Inferior parietal cortex (tissue), 1 donor: ENCODE results near the gene KRTAP10-9.

Experiments
- DNase-seq: peaks from one replicate; pipeline ENCODE4 v3.0.0-alpha.2; 2016; ENCODE audit errors: extremely low spot score

KRTAP10-9 gene

DNA sequence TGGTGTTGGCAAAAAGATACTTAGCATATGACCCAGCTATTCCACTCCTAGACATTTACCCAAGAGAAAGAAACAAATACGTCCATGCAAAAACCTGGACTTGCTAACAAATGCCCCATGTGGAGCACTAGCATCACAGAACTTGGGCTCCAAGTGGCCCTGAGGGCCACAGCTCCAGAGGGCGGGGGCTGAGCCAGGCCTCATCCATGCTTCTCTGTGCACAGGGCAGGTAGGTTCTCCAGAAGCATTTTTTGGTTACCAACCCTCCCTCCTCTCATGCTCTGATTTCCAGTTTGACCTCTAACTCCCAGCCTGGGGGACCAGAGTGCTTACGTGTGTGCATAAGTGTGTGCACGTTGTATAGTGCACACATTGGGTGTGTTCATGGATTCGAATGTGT is 37.8 kb downstream of the KRTAP10-9 start:
- no peak for DNase-seq

DNA sequence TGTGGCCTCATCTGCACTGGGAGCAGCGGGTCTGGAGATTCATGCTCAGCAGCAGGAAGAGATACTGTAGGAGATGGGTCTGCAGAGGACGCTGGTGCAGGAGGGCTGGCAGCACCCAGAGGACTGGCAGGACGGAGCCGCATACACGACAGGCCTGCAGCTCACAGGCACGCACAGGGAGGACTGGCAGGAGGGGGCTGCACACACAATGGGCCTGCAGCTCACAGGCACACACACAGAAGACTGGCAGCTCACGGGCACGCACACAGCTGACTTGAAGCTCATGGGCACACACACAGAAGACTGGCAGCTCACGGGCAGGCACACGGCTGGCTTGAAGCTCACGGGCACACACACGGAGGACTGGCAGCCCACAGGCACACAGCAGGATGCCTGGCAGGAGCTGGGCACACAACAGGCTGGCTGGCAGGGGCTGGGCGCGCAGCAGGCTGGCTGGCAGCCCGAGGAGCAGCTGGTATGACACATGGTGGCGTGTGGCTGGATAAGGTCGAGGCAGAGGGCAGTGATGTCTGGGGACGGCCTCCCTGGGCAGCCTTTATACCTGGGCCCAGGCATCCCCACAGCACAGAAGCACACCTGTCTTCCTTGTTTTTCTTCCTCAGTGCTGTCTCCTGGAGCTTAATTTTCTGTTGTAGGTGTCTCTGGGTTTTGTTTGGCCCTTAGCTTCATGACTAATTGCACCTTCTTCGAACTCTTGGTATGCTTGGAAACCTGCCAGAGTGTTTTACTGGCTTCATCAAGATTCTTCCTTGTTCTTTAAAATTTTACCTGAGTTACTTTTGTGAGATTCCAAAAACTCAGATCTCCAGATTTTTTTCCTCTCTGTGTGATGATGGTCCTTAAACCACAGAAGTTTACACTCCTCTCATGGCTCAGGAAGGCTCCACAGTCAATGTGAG is 39.8 kb downstream of the KRTAP10-9 start, which contains the start of gene KRTAP12-2:
Gene KRTAP12-2, minus strand, starts transcription at position 527 of the 920 bp plus-strand sequence. Its CDS starts 41 bp downstream, at position 486.
- no peak for DNase-seq

DNA sequence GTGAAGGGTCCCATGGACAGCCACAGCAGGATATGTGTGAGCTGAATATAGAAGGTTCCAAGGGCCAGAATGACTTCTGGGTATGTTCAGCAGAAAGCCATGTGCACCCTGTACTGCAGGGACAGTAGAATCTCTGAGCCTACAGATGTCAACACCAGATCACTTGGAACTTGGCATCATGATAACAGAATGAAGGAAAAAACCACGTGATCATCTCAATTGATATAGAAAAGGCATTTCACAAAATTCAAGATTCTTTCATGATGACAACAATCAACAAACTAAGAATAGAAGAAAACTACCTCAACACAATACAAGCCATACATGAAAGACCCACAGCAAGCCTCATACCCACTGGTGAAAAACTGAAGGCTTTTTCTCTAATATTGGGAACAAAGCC is 40.7 kb downstream of the KRTAP10-9 start:
- no peak for DNase-seq

DNA sequence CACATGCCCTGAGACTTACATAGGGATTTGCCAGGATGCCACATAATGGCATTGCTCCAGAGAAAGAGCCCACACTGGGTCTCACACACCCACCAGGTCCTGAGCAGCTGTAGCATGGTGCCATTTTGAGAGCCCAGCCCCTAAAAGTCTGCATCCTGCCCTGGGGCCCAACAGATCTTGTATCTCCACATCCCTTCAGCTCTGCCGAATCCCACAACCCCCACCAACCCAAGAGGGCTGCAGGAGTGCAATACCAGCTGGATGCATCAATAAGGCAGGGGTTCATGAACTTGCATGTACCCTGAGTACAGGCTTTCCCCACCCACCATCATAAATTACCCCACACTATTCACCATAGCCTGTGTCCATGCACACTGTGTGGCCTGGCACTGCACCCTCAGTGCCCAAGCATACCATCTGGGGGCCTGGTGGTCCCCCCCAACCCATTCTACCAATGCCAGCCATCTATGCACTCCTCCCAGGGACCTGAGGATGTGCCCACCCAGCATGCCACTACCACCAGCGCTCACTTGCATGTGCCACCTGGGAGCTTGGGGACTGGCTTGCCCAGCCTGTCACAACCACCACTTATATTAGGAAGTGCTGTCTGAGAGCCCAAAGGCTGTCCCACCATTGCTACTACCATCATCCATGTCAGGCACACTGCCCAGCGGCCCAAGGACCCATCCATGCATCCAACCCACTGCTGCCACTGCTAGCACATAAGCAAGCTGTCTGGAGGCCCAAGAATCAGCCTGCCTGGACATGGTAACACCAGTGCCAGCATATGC is 43.9 kb downstream of the KRTAP10-9 start:
- no peak for DNase-seq

DNA sequence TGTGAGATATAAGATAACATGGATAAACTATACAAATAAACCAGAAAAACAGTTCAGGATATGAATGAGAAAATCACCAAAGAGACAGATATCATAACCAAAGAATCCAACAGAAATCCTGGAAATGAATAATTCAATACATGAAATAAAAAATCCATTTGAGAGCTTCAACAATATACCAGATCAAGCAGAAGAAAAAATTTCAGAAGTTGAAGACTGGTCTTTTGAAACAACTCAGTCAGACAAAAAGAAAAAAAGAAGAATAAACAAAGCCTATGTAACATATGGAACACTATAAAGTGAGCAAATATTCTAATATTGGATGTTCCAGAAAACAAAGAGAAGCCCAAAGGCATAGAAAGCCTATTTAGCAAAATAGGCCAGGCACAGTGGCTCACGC is 45.0 kb downstream of the KRTAP10-9 start:
- DNase-seq = no peak

DNA sequence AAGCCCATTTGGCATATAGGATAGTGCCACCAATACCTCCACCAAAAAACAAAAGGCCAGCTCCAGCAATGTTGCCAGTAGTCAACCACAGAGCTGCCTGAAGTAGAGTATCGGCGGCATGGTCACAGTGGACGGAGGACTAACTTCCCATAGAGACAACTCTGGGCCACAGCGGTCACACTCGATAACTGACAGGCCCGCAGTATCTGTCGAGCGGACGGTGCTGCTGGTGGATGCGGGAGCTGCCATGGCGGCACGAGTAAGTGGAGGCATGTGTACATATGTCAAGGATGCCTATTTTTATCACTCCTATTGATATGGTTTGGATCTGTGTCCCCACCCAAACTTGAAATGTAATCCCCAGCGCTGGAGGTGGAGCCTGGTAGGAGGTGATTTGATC is 51.0 kb downstream of the KRTAP10-9 start:
- DNase-seq = no peak
